KMS-11 (cell line): ENCODE results near the gene HERC5.

Experiments
- H2AFZ ChIP-seq: fragments of 200-600 bp; sonication (generic); 2 replicates; pipeline ENCODE4 v1.6.1; 2016; ENCODE audit warnings: antibody characterized with exemption, mixed run types, low read depth
- H3K27ac ChIP-seq: fragments of 200-600 bp; sonication (generic); 2 replicates; pipeline ENCODE4 v1.6.1; 2016; ENCODE audit warnings: mild to moderate bottlenecking, mixed run types
- H3K27me3 ChIP-seq: fragments of 200-600 bp; sonication (generic); 2 replicates; pipeline ENCODE4 v1.6.1; 2017; ENCODE audit warnings: mild to moderate bottlenecking, low read depth, mixed run types, moderate library complexity; ENCODE audit not compliant: insufficient read depth
- H3K36me3 ChIP-seq: fragments of 200-600 bp; sonication (generic); 2 replicates; pipeline ENCODE4 v1.6.1; 2017; ENCODE audit warnings: mild to moderate bottlenecking, mixed run types; ENCODE audit not compliant: insufficient read depth
- H3K4me1 ChIP-seq: fragments of 200-600 bp; sonication (generic); 2 replicates; pipeline ENCODE4 v1.6.1; 2016; ENCODE audit warnings: mild to moderate bottlenecking, low read depth, mixed run types; ENCODE audit not compliant: poor library complexity, severe bottlenecking
- H3K4me2 ChIP-seq: fragments of 200-600 bp; sonication (generic); 2 replicates; pipeline ENCODE4 v1.7.0; 2016; ENCODE audit warnings: mild to moderate bottlenecking, mixed run types
- H3K4me3 ChIP-seq: fragments of 200-600 bp; sonication (generic); IDR thresholded peaks from 2 replicates; pipeline ENCODE4 v1.6.1; 2017; ENCODE audit warnings: low read depth, low read length, mixed read lengths; ENCODE audit not compliant: insufficient read depth
- H3K79me2 ChIP-seq: fragments of 200-600 bp; sonication (generic); 2 replicates; pipeline ENCODE4 v1.6.1; 2016; ENCODE audit warnings: low read depth, mixed run types; ENCODE audit not compliant: insufficient read depth
- H3K9ac ChIP-seq: fragments of 200-600 bp; sonication (generic); 2 replicates; pipeline ENCODE4 v1.6.1; 2016; ENCODE audit warnings: mild to moderate bottlenecking, mixed run types
- H4K20me1 ChIP-seq: fragments of 200-600 bp; sonication (generic); 2 replicates; pipeline ENCODE4 v1.6.1; 2016; ENCODE audit warnings: mild to moderate bottlenecking, mixed run types; ENCODE audit not compliant: insufficient read depth
- CTCF ChIP-seq: fragments of 200-600 bp; sonication (generic); conservative IDR thresholded peaks from 2 replicates; pipeline ENCODE4 v1.6.1; 2017; ENCODE audit warnings: low read depth, mild to moderate bottlenecking, antibody characterized with exemption, low read length, moderate library complexity, mixed read lengths

HERC5 gene

DNA sequence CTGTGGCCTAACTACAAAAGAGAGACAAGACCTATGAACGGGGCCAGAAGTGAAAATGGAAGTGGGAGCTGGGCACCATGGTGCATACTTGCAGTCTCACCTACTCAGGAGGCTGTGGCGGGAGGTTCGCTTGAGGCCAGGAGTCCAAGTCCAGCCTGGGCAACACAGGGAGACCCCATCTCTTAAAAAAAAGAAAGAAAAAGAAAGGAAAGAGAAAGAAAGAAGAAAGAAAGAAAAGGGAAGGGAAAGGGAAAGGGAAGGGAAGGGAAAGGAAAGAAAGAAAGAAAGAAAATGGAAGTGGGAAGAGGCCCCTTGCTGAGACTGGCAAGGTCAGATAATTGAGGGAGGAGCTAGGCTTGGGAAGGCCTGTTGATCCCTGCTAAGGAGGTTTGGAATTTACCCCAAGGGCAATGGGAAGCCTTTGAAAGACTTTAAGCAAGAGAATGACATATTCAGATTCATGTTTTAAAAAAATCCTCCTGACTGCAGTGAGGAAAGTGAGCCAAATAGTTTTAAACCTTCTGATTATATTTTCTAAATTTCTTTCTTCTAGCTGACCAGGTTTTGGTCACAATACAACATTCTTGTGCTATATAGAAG is 17.7 kb upstream of the HERC5 start:
- Histone ChIP-seq H3K4me3 (no peak overlapping the region), H3K4me2 (no peak overlapping the region), H3K36me3 (no peaks in the 10 kb centered on the region), H2AFZ (no peak overlapping the region), H4K20me1 (no peaks in the 10 kb centered on the region), H3K9ac (no peak overlapping the region), H3K27me3 (no peaks in the 10 kb centered on the region), H3K27ac (no peak overlapping the region), H3K79me2 (no peaks in the 10 kb centered on the region), H3K4me1 (no peaks in the 10 kb centered on the region)
- no peak for TF ChIP-seq CTCF

GRCh38 chr4:88440146-88440545 is 16.8 kb upstream of the HERC5 start:
- H2AFZ ChIP-seq, result no peak overlapping the region
- H3K9ac ChIP-seq, result no peak overlapping the region
- no peaks in the 10 kb centered on the region for H3K36me3 ChIP-seq
- H3K27me3 ChIP-seq, result no peaks in the 10 kb centered on the region
- no peak for TF ChIP-seq CTCF
- H3K79me2 ChIP-seq, result no peaks in the 10 kb centered on the region
- no peaks in the 10 kb centered on the region for H3K4me1 ChIP-seq
- H3K27ac ChIP-seq, result no peak overlapping the region
- no peaks in the 10 kb centered on the region for H4K20me1 ChIP-seq
- H3K4me2 ChIP-seq, result no peak overlapping the region
- H3K4me3 ChIP-seq, result no peak overlapping the region

DNA sequence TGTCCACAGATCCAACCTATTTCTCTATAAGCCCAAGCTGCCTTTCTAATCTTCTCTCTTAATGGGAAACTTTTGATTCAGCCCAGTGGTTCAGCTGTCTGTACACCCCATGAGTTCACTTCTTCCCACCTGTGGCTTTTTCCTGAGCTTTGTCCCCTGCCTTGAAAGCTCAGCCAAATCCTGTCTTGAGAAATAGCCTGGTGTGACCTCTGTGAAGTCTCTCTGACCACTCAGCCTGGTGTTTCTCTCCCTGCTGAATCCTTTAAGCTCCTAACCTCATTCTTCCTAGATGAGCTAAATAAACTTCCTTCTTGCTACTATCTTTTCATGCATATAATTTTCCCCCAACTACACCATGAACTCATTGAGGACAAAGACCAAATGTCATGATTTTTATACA is 15.2 kb upstream of the HERC5 start:
- Histone ChIP-seq H3K27me3 (no peaks in the 10 kb centered on the region), H3K36me3 (no peaks in the 10 kb centered on the region)

DNA sequence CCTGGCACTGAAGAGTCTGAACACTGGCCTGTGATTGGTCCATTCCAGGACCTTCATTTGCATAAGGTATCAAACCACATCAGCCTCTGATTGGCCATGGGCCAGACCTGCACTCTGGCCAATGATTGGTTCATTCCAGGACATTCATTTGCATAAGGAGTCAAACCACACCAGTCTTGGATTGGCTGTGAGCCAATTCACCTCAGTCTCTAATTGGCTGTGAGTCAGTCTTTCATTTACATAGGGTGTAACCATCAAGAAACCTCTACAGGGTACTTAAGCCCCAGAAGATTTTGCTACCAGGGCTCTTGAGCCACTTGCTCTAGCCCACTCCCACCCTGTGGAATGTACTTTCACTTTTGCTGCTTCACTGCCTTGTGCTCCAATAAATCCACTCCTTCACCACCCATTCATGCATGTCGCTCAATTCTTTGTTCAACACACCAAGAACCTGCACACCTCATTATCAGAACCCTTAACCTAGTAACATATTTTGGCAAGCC is 14.2 kb upstream of the HERC5 start:
- Histone ChIP-seq H3K27me3 (no peaks in the 10 kb centered on the region), H3K9ac (no peak overlapping the region), H3K4me1 (no peaks in the 10 kb centered on the region), H3K4me2 (no peak overlapping the region), H3K79me2 (no peaks in the 10 kb centered on the region), H2AFZ (no peak overlapping the region), H3K4me3 (no peak overlapping the region), H4K20me1 (no peaks in the 10 kb centered on the region), H3K36me3 (no peaks in the 10 kb centered on the region), H3K27ac (no peak overlapping the region)
- no peak for TF ChIP-seq CTCF

More for the DNA sequence above, 15.2 kb upstream of the HERC5 start:
- H3K27ac ChIP-seq, result no peak overlapping the region
- H3K4me1 ChIP-seq, result no peaks in the 10 kb centered on the region
- no peaks in the 10 kb centered on the region for H4K20me1 ChIP-seq
- TF ChIP-seq CTCF, result no peak
- no peak overlapping the region for H3K9ac ChIP-seq
- no peak overlapping the region for H2AFZ ChIP-seq
- no peaks in the 10 kb centered on the region for H3K79me2 ChIP-seq
- H3K4me2 ChIP-seq, result no peak overlapping the region
- H3K4me3 ChIP-seq, result no peak overlapping the region
